Effector CD8-positive, alpha-beta T cell (primary cell): ENCODE results near the gene NOTCH4.

ENCODE experiments used
- DNase-seq: peaks from one replicate; lab custom pipeline; 2025; lab: John Stamatoyannopoulos, UW

The NOTCH4 gene

DNA sequence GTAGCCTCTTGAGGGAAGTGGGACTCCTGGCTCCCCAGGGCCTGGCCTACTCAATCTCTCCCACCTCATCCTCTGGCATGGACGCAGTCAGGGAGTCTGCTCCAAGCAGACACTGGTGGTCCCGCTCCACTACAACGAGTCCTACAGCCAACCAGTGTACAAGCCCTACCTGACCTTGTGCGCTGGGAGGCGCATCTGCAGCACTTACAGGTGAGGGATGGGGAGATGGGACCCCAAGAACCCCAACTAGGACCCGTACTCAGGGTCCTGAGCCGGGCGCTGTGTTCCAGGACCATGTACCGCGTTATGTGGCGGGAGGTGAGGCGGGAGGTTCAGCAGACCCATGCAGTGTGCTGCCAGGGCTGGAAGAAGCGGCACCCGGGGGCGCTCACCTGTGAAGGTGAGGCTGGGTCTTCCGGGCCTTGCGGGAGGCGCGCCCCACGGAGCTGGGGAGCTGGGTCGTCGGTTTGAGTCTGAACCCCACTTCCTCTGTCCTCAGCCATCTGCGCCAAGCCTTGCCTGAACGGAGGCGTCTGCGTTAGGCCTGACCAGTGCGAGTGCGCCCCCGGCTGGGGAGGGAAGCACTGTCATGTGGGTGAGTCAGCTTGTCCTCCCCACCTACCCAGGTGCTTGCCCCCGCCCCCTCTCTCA is 57.3 kb downstream of the NOTCH4 start:
- no peak for DNase-seq

DNA sequence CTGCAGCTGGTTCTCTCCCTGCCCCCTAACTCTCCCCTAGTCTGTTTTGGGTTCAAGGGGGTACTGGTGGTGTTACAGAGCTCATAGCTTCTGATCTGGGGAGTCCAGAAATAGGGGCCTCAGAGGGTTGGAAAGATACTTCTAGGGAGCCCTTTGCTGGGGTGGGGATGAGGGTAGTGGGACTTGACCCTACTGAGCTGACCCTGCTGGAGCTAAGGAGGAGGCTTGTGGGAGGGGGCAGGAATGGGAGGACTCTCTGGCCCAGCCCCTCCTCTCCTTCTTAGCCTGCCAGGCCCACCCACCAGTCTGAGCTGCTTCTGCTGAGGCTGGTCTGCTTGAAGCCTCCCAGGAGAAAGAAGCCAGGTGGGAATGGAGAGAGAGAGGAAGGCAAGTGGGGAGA is 59.6 kb downstream of the NOTCH4 start, which contains the start of gene EGFL8:
Gene EGFL8 (plus strand): TSS at position 301 of the 400 bp plus-strand sequence. CDS start 1,571 bp downstream, outside the sequence.
- no peak for DNase-seq

DNA sequence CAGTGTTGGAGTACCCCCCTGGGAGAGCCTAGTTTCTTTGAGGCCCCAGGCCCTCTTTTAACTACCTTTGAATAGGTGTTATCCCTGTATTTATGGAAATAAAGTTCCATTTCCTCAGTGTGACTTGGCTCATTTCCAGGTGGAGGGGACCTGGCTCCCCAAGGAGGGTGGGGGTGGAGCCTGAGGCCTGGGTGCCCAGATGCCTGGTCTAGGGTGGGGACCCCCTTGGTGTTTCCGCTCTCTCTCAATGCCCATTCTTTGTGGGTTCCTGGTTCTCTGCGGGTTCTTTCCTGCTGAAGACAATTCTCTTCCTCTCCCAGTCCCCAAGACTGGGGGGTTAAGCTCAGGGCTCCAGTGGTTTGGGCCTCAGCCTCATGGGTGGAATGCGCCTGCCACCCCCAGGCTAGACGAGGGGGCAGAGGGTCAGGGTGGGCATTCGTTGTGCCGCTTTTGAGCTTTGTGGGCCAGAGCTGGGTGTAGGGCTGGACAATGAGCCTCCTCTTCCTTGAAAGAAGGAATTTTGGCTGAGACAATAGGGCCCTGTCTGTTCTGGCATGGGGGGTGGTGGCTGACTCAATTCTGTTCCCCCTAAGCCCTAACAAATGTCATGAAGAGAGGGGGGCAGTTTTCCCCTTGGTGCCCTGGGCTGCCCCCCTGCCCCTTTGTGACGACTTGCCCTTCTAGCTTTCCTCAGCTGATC is 60.2 kb downstream of the NOTCH4 start:
- DNase-seq = no peak

DNA sequence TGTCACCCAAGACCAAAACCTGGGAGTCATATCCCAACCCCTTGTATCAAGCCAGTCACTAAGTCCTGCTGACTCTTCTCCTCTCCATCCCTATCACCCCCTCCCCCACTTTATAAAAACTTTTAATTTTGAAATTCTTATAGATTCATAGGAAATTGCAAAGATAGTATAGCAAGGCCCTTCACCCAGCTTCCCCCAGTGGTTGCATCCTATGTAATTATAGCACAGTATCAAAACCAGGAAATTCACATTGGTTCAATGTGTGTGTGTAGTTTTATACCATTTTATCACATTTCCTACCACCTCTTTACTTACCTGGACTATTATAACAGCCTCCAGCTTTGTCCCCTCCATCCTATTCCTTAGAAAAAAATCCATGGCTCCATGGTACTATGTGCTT is 65.8 kb downstream of the NOTCH4 start:
- no peak for DNase-seq

DNA sequence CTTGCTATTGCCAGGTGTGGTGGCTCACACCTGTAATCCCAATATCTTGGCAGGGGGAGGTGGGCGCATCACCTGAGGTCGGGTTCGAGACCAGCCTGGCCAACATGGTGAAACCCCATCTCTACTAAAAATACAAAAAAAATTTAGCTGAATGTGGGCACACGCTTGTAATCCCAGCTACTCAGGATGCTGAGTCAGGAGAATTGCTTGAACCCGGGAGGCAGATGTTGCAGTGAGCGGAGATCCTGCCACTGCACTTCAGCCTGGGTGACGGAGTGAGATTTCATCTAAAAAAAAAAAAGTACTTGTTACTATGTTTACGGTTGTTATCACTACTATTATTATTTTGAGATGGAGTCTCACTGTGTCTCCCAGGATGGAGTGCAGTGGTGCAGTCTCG is 67.0 kb downstream of the NOTCH4 start:
- DNase-seq = no peak

DNA sequence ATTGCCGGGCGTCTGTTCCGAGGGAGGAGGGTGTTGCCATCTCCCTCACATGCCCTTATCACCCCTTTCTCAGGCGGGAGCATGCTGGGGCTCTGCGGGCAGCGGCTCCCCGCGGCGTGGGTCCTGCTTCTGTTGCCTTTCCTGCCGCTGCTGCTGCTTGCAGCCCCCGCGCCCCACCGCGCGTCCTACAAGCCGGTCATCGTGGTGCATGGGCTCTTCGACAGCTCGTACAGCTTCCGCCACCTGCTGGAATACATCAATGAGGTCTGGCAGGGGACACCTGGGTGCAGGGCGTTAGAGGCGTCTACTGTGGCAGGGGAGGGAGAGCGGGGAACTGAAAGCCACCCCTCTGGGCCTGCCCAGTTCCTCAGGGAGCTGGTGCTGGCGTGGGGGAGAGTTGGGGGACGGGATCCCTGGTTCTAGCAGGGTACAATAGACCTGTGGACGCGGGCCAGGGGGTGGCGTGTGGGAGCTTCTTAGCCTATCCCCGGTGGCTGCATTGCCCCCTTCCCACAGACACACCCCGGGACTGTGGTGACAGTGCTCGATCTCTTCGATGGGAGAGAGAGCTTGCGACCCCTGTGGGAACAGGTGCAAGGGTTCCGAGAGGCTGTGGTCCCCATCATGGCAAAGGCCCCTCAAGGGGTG is 69.2 kb downstream of the NOTCH4 start:
- DNase-seq = peak; percentile 48

DNA sequence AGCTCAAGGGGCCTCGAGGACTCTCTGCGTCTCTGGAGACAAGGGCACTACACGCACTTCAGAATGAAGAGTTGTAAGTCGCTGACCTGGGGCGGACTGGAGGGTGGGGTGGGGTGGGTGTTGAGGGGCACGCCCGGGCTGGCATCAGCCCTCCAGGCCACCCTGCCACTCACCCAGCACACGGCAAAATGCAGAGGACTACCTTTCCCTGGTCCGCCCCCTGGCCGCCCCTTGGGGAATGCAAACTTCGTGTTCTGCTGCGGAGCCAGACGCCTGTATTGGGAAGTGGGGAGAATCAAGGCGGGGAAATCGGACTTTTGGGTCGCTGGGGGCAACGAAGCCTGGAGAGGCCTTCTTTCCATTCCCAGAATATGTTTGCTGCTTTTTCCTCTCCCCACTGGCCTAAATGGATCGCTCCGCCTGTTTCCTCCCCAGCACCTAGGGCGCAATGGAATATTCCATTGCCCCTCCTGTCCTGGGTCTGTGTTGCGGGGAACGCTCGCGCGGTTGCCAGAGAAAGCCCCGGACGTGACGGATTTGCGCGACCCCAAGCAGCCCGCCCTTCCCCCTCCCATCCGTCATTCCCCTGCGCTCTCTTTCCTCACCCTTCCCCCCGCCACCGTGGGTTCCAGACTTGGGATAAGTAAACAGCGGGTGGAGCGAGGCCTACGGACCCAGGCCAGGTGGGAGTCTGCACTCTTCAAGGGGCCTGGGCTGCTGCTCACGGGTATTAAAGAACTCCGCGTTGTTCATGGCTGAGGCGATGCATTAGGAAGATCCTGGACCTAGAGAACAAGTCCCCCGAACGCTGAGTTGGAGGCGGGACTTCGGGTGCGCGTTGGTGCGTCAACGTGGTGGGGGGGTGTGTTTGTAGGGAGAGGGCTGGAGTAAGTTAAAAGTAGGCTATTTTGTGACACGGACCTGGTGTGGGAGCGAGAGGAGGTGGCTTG is 70.0 kb downstream of the NOTCH4 start, which contains the start of gene PPT2:
Gene PPT2 (plus strand): TSS at position 578 of the 950 bp plus-strand sequence. CDS start 454 bp downstream, outside the sequence.
- DNase-seq = peak; percentile 74

DNA sequence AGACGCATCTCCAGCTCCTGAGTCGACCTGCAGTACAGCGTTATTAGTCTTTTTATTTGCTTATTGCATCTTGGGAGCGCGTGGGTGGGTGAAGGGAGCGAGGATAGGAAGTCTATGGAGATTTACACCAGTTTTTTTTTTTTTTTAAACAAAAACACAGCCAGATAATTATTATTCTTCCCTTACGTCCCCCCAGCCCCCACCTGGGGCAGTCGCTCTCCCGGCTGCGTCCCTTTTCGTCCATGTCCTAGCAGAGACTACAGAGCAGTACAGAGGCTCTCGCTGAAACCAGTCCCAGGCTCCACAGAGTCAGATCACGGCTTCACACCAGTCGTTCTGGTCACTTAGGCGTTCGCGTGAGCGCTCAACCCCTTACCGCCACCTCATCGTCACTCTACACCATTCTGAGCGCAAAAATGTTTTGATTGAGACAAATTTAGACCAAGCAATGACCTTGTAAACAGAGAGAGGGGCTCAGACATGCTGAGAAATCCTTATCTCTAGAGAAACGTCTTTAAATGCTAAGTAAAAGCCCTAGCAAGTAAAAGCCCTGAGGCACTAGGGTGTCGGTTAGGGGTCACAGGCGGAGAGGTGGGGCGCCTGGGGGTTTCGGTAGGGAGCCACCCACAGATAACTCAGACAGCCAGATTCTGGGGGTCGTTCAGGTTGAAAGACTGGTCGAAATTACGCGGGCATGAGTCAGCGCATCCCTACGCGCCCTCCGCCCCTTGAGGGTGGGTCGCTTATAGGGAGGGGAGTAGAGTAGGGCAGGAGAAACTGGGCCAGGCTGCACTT is 70.9 kb downstream of the NOTCH4 start:
- no peak for DNase-seq

DNA sequence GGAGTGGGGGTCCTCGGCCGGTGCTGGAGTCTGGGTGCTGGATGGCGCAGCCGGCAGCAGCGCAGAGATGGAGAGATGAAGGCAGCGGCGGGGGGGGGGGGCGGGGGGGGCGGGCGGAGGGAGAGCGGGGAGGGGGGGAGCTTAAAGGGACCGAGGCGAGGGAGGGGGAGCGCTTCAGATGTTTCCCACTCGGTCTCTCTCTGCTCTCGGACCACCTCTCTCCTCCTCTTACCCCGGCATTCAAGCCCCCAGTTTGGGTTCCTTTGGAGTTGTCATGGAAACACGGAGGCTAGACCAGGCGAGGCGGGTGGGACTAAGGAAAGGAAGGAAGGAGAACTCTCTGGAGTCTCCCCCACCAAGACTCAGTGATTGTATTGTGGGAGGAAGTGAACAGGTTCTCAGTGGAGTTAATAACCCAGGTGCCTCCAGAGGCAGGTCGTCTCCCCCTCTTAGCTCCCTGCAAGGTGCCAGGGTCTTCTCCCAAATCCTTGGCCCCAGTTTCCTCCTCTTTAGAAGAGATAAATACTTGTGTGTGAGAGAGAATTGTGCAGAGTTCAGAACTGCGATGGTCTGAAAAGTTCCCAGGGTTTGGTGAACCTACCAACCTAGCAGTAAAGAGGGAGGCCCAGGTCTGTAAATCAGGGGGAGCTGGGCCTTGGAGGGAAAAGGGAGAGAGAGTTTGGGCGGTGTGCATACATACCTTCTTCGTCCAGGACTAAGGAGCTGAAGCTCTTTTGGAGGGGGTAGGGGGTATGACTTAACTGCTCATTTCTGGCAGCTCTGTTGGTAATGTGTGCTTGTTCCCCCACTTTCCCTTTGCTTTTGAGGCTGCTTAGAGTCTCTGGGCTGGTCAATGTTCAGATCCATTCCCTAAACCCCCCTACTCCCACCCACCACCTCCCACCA is 71.8 kb downstream of the NOTCH4 start, which contains the start of gene PRRT1:
Gene PRRT1 (minus strand): TSS at position 77 of the 906 bp plus-strand sequence. CDS start 112 bp downstream, outside the sequence.
- DNase-seq = no peak

DNA sequence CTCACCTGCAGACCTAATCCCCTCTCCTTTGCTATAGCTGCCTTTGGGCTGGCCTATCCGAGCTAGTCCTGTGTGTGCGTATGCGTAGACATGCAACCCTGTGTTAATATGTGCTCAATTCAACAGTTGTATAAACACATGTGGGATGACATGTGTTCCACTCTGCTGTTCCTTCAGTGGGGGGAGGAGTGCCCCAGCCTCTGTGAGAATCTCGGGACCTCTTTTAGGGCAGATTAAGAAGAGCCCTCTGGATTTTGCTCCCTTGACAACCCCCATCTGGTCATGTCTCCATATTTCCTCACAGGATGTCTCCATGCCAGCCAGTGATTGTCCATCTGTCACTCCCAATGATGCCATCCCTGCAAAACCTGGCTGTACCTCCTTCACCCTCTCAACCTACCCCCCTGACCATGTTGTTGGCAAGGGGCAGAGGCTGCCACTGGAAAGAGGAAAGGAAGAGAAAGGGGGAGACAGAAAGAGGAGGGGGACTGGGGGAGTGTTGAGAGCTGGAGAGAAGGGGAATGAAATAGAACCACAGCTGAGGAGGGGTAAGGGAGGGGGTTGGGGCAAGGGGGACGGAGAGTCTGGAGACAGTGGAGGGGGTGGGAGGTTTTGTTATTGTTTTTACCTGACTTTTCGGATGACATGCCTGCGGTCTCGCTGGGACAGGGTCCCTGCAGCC is 72.5 kb downstream of the NOTCH4 start:
- no peak for DNase-seq

DNA sequence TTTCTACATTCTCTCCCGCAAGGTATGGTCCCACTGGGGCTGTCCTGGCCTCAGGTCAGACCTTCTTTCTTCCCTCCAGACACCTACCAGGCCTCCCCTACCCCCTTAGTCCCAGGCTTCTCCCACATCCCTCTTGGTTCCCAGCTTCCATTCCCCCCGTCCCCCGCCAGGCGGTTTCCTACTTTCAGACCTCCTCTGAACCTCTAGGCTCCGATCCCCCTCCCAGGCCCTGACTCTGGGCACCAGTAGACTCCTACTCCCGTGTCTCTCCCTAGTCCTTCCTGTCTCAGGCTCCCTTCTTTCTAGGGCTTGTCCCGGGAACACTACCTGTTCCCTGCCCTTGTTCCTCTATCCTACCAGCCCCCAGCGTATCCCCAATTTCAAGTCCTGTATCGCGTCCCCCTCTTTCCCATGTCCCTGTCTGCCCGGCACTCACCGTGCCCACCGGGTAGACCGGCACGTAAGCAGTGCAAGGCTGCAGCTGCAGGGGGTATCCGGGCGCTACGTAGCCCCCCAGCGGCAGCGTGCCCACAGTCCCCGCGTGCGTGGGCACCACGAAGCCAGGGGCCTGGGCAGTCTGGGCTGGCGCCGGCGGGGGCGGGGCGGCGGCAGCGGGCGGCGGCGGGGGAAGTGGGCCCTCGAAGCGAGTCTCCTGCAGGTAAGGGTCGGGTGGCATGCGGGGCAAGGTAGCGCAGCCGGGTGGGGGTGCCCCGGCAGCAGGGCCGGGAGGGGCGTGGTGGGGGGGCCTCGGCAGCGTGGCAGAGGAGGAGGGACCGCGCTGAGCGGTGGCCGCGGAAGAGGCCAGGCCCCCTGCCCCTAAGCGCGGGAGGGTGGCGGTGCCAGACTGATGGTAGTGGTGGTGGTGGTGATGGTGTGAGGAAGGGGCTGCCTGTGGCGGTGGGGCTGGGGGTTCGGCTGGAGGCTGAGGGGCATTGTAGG is 73.7 kb downstream of the NOTCH4 start:
- DNase-seq = no peak

DNA sequence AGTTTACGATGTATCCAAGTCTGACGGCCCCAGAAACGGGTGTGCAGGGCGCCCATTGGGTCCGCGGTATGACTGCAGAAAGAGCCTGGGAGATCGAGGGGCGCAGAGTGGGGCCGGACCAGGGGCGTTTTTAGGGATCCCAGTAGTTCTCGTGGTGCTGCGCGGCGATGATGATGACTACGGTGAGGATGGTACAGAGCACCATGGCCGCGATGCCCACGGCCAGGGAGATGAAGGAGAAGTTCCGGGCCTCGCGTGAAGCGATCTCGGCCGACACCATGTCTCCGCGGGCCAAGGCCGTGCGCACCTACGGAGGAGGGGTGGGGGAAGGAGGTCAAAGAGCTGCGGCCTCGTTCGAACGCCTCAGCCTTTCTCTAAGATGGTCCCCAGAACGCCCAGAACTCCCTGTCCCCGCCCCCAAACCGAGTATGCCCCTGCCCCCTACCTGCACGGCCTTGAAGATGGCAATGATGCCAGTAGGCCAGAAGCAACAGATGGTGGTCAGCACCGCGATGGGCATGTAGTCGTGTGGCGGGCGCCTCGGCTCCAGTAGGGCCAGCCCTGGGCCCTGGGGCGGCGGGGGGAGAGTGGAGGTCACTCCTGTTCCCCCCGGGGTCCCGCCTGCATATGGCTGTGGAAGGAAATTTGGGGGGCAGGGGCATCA is 74.6 kb downstream of the NOTCH4 start:
- DNase-seq = no peak

DNA sequence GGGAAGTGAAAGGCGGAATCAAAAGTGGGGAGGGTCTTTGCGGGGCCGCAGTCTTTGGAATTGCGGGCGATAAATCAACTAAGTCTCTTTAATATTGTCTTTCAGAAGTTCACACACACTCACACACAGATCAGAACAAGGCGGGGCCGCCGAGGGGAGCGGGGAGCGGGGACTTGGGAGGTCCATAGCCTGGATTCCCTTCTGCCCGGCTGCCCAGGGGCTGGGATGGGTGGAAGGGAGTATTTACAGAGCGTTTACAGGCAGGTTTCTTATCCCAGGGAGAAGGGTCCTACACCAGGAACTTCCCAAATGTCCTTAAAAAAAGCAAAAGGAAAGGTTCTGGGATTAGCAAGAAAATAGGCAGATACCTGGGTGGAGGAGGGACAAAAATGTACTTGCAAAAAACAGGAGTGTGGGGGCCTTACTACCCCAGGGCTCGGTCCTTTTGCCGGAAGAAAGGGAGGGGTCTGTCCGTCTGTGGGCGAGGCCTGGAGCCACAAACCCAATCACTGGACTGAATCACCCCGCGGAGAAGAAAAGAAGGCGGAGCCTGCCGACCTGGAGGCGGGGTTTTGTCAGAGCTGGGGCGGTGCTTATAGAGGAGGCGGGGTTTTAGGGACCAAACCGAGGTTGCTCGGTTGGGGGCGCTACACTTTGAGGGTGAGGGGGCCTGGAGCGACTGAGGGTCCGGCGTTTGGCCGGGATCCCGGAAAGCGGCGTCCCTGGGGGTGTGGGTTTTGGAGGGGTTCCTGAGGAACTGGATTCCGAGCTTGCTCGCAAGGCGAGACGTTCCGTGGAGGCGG is 75.4 kb downstream of the NOTCH4 start:
- peak; percentile 67 for DNase-seq

DNA sequence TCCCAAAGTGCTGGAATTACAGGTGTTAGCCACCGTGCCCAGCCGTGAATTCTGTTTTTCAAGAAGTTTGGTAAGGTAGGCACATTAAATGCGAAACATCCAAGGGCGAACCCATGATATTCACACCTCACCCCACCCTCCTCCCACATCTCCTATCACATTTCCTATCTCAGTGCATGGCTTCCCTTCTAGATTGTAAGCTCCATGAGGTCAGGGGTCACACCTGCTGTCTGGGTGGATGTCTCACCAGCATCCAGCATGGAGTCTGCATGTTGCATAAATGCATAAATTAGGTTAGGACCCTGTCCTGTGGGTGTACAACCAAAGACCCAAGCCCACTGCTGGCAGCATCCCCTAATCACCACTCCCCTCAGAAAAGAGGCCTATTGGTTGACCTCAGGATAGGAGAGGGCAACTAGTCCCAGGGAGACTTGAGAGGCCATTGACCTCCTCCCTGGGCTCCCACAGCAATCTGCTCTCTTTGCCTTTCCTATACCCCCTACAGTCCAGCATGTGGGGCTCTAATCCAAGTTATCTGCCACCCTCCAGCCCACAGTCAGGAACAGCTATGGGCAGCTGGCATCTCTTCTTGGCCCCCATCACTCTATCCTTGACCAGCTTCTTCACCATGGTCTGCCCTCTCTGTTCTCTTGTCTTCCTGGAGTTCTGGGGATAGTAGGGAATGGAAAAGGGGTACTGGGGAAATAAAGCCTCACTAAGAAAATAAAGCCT is 76.3 kb downstream of the NOTCH4 start:
- no peak for DNase-seq

DNA sequence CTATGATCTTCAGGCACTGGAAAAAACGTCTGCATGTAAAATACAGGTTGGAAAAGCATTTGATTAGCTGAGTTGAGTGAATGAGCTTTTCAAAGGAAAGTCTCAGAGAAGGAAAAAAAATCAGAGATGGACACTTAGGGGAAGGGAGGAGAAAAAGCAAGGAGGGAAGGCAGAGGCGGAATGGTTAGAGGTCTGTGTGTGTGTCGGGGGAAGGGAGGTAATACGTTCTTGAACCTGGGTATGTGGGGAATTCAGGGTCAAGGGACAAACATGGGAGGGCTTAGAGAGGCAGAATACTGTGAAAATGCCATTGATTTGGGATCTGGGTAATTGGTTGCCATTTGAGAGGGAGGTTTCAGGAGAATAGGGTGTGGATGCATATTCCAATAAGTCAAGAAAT is 77.2 kb downstream of the NOTCH4 start:
- DNase-seq = no peak

DNA sequence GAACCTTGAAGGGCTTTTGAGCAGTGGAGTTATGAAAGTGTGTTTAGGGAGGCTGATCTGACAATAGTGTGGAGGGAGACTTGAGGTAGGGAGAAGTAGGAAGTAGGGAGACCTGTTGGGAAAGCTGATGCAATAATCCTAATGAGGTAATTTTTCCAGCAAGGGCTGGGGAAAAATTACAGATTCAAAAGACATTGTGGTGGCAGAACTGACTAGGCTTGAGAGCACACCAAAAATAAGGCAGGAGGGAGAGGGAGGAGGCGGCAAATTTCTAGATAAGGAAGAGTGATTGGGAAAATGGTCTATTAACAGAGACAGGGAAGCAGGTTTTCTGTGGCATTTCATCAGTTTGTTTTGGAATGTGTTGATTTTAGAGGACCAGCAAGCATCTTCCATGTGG is 77.6 kb downstream of the NOTCH4 start:
- DNase-seq = no peak
